ENCODE measurements around the gene DHTKD1. TPM values are rescaled to one million over a fixed set of nuclear protein-coding genes. Genes with fewer than 3 reads are reported as not detected.
A peak's percentile ranks its signal among the peaks of the same experiment; 100 is the strongest.

Gene DHTKD1
- total RNA-seq, 6 experiments from 2014 or later: 65.8 to 166 (median 100) TPM

- Histone ChIP-seq H3K36me3 (peaks cover 0 to 14% (median 4%) of the 10 kb centered on the region in 4 donors), H3K9me3 (no peaks in the 10 kb centered on the region), H3K27ac (peak overlapping the region; percentile 70 to 82 (median 75)), H3K4me3 (no peak overlapping the region), H3K4me1 (peaks cover 0 to 26% (median 11%) of the 10 kb centered on the region in 4 donors), H3K27me3 (no peaks in the 10 kb centered on the region)
- peak; percentile 92 to 97 (median 94) for ATAC-seq
- peak; percentile 37 for TF ChIP-seq POLR2A (IDR thresholded peaks at IDR 0.05)
- TF ChIP-seq CTCF (IDR thresholded peaks at IDR 0.05): peak in 1 of 4 donors; percentile 29
- WGBS (ENCODE audit: insufficient coverage, low coverage, low lambda C conversion rate, missing lambda C conversion rate): 24% methylated on average over 14 of the region's 14 CpGs
- DNase-seq: peak; percentile 35 to 84 (median 67)
- intact Hi-C loops (cut with DNase I): no loop called here
Observed at GRCh38 chr10:12156367-12157123, 87.8 kb downstream of the DHTKD1 start.

DNA sequence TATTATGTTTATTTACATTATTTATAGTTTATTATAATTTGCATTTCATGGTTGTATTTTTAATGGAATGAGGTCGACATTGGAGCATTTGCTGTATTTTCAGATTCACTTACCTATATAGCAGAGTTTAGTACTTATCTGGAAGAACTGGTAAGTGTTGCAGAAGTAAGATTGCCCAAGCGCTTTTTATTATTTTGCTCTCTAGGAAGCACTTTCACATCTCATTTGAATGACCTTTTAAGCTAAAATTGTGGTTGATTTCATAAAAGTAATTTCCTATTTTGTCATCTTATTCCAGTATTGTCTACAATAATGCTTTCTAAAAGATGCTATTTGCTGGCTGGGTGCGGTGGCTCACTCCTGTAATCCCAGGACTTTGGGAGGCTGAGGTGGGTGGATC is 89.4 kb downstream of the DHTKD1 start:
- H3K4me3 ChIP-seq: no peak overlapping the region
- intact Hi-C loops (cut with DNase I): no loop called here
- H3K27ac ChIP-seq: peak overlapping the region in 1 of 3 donors; percentile 4
- H3K27me3 ChIP-seq: no peaks in the 10 kb centered on the region
- H3K4me1 ChIP-seq: peaks cover 0 to 26% (median 11%) of the 10 kb centered on the region in 4 donors
- ATAC-seq: no peak
- no peaks in the 10 kb centered on the region for H3K9me3 ChIP-seq
- TF ChIP-seq POLR2A (IDR thresholded peaks at IDR 0.05) (no peak), CTCF (IDR thresholded peaks at IDR 0.05) (no peak)
- DNase-seq: no peak
- 73% methylated on average over 3 of the region's 3 CpGs for WGBS (ENCODE audit: insufficient coverage, low coverage, low lambda C conversion rate, missing lambda C conversion rate)
- peaks cover 3 to 14% (median 6%) of the 10 kb centered on the region in 4 donors for H3K36me3 ChIP-seq

DNA sequence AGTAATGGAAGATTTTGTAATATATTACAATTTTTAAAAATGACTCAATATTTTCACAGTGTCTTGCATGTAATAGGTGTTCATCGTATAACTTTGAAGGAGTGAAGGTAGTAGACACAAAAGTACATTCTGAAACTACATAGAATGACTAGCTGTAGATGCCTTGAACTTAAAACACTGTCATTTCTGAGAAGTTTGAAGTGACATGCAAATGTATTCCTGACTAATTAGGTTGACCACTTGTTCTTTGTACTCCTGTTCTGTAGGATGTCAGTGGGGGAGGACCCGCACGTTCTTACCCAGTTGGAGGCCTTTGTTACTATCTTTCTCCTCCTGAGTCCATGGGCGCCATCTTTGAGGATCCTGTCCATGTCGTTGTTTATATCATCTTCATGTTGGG is 91.9 kb downstream of the DHTKD1 start:
- Histone ChIP-seq H3K27me3 (no peaks in the 10 kb centered on the region), H3K36me3 (peaks cover 3 to 14% (median 6%) of the 10 kb centered on the region in 4 donors), H3K4me3 (no peak overlapping the region), H3K27ac (no peak overlapping the region), H3K4me1 (peaks cover 0 to 30% (median 7%) of the 10 kb centered on the region in 4 donors), H3K9me3 (no peaks in the 10 kb centered on the region)
- TF ChIP-seq POLR2A (IDR thresholded peaks at IDR 0.05) (no peak), CTCF (IDR thresholded peaks at IDR 0.05) (no peak)
- intact Hi-C loops (cut with DNase I): no loop called here
- ATAC-seq: no peak
- 77% methylated on average over 5 of the region's 5 CpGs for WGBS (ENCODE audit: insufficient coverage, low coverage, low lambda C conversion rate, missing lambda C conversion rate)
- DNase-seq: no peak

- no peaks in the 10 kb centered on the region for H3K9me3 ChIP-seq
- TF ChIP-seq POLR2A (IDR thresholded peaks at IDR 0.05) (no peak), CTCF (IDR thresholded peaks at IDR 0.05) (no peak)
- no peak overlapping the region for H3K4me3 ChIP-seq
- DNase-seq (no peak), ATAC-seq (no peak)
- intact Hi-C loops (cut with DNase I): no loop called here
- H3K4me1 ChIP-seq: peaks cover 0 to 25% (median 9%) of the 10 kb centered on the region in 4 donors
- no peaks in the 10 kb centered on the region for H3K27me3 ChIP-seq
- H3K36me3 ChIP-seq: peaks cover 4 to 18% (median 10%) of the 10 kb centered on the region in 4 donors
- WGBS (ENCODE audit: insufficient coverage, low coverage, low lambda C conversion rate, missing lambda C conversion rate): 98% methylated on average over 6 of the region's 6 CpGs
- H3K27ac ChIP-seq: no peak overlapping the region
Observed at GRCh38 chr10:12162927-12163326, 94.2 kb downstream of the DHTKD1 start.
